K562 (cell line): ENCODE results near the gene AIFM1. TPM values are rescaled to one million over a fixed set of nuclear protein-coding genes. Genes with fewer than 3 reads are reported as not detected.

Source experiments
- CBX5 ChIP-seq: IDR thresholded peaks from 2 replicates; pipeline ENCODE4 v1.6.1; 2014; ENCODE audit warnings: low read depth, borderline replicate concordance
- CC2D1A ChIP-seq: fragments of 450-650 bp; IDR thresholded peaks from 2 replicates; pipeline ENCODE4 v1.6.1; 2017; ENCODE audit warnings: mild to moderate bottlenecking
- CTBP1 ChIP-seq: fragments of 450-650 bp; IDR thresholded peaks from 2 replicates; pipeline ENCODE4 v1.6.1; 2016; ENCODE audit warnings: borderline replicate concordance
- GABPB2 ChIP-seq: fragments of 250-450 bp; sonication (Bioruptor Pico); conservative IDR thresholded peaks from 2 replicates; pipeline ENCODE4 v1.5.1; 2021; ENCODE audit warnings: mild to moderate bottlenecking
- NEUROD1 ChIP-seq: fragments of 150-350 bp; IDR thresholded peaks from 2 replicates; pipeline ENCODE4 v1.6.1; 2014; ENCODE audit warnings: borderline replicate concordance, low read length, low read depth; ENCODE audit not compliant: partially characterized antibody
- RAD21 ChIP-seq, 2 experiments: fragments of 250-450 bp in 1 of 2; fragments of 450-650 bp in 1 of 2; sonication (Bioruptor Pico) in 1 of 2; formaldehyde crosslinking in 1 of 2; IDR thresholded peaks in 1 of 2; conservative IDR thresholded peaks in 1 of 2; 2 replicates each; pipeline versions ENCODE4 v1.4.0 to v1.8.0; 2020 to 2022; ENCODE audit warnings: mild to moderate bottlenecking in 2 of 2, moderate library complexity in 1 of 2
- SP1 ChIP-seq: sonication (generic); formaldehyde crosslinking; IDR thresholded peaks from 2 replicates; pipeline ENCODE4 v1.8.1; 2022; ENCODE audit warnings: mild to moderate bottlenecking, missing genetic modification reagents
- ZBTB1 ChIP-seq: sonication (generic); formaldehyde crosslinking; IDR thresholded peaks from 2 replicates; pipeline ENCODE4 v1.8.1; 2023; ENCODE audit warnings: missing genetic modification reagents, low read depth, mild to moderate bottlenecking, borderline replicate concordance
- ZNF263 ChIP-seq: sonication (generic); formaldehyde crosslinking; IDR thresholded peaks from 2 replicates; pipeline ENCODE4 v1.8.0; 2022; ENCODE audit warnings: mild to moderate bottlenecking, missing genetic modification reagents, borderline replicate concordance
- polyA plus RNA-seq, 8 experiments: library from polyadenylated mRNA; depleted of rRNA in 4 of 8; stranded (reverse) in 5 of 8; unstranded in 3 of 8; fragments of >200 nt; fragmentation: Nextera tagmentation in 2 of 8; fragmentation: Illumina TruSeq in 1 of 8; extraction: Ambion mirVana in 2 of 8; extraction: Trizol in 1 of 8; gene quantifications; 2 replicates each; pipeline versions ENCODE4 v1.2.1 to v1.2.3, GENCODE V29; 2011 to 2014; ENCODE audit warnings: inconsistent platforms in 1 of 8, missing spikeins in 1 of 8
- total RNA-seq, 7 experiments: library from RNA; depleted of rRNA in 6 of 7; stranded (reverse); fragments of >200 nt in 6 of 7; fragmentation: Illumina TruSeq in 2 of 7; extraction: Trizol in 2 of 7; gene quantifications; 2 replicates each; pipeline versions ENCODE4 v1.2.1 to v1.2.3, GENCODE V29; 2011 to 2021; ENCODE audit warnings: low replicate concordance in 1 of 7
- TF ChIP-seq, protein P1 (sequence below): fragments of 450-650 bp; formaldehyde crosslinking; IDR thresholded peaks from 2 replicates; pipeline ENCODE4 v1.4.0; 2020; ENCODE audit warnings: mild to moderate bottlenecking, moderate library complexity
- TF ChIP-seq, protein P2 (sequence below): IDR thresholded peaks from 2 replicates; pipeline ENCODE4 v1.6.1; 2011; ENCODE audit warnings: borderline replicate concordance, low read depth, mild to moderate bottlenecking, moderate library complexity, low read length; ENCODE audit not compliant: insufficient read depth, poor library complexity, severe bottlenecking
- TF ChIP-seq, protein P3 (sequence below), 3 experiments: IDR thresholded peaks in 2 of 3; conservative IDR thresholded peaks in 1 of 3; 2 replicates each; pipeline ENCODE4 v1.5.1; 2011 to 2012; ENCODE audit warnings: low read length in 3 of 3, mild to moderate bottlenecking in 3 of 3, control low read depth in 2 of 3, improper control_type of control experiment in 1 of 3, inconsistent platforms in 1 of 3, low read depth in 1 of 3, mixed read lengths in 1 of 3, moderate library complexity in 1 of 3; ENCODE audit not compliant: insufficient read depth in 2 of 3
- TF ChIP-seq, protein P4 (sequence below): sonication (generic); formaldehyde crosslinking; IDR thresholded peaks from 2 replicates; pipeline ENCODE4 v1.8.0; 2023; ENCODE audit warnings: missing genetic modification reagents, mild to moderate bottlenecking, borderline replicate concordance

The AIFM1 gene
- total and polyA plus RNA-seq, 9 of the 15 experiments (the other 6 are each of a cell fraction or from before 2014, with no cell fraction given): 51.0 to 117 (median 91.2) TPM

DNA sequence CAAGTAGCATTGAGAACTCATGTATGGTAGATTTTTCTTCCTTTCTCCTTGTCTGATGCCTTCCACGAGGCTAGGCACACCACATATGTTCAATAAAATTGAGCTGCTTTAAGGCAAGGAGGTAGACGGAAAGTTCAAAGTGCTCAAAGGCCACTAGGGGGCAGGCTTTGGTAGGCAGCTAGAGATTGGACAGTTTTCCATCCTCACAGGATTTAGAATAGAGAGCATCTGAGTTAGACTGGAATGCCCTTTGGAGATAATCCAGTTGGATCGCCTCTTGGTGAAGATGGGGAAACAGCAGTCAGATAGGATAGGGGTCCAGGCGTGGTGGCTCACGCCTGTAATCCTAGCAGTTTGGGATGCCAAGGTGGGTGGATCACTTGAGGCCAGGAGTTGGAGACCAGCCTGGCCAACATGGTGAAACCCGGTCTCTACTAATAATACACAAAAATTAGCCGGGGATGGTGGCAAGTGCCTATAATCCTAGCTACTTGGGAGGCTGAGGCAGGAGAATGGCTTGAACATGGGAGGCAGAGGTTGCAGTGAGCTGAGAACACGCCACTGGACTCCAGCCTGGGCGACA, 85.7 kb downstream of the AIFM1 start (continued):
- TF ChIP-seq, protein P1, sequence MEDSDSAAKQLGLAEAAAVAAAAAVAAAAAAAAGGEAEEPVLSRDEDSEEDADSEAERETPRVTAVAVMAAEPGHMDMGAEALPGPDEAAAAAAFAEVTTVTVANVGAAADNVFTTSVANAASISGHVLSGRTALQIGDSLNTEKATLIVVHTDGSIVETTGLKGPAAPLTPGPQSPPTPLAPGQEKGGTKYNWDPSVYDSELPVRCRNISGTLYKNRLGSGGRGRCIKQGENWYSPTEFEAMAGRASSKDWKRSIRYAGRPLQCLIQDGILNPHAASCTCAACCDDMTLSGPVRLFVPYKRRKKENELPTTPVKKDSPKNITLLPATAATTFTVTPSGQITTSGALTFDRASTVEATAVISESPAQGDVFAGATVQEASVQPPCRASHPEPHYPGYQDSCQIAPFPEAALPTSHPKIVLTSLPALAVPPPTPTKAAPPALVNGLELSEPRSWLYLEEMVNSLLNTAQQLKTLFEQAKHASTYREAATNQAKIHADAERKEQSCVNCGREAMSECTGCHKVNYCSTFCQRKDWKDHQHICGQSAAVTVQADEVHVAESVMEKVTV: 0 out of 2 replicates have a peak, but pooled peaks have one; percentile 32
- TF ChIP-seq CTBP1 (peak; percentile 30; the same call in 1 of the 2 replicates), ZBTB1 (CRISPR knock-in tag) (no peak), RAD21 (CRISPR knock-in tag; conservative IDR thresholded peaks at IDR 0.05 in 1 of 2, IDR thresholded peaks at IDR 0.05 in 1 of 2) (peak; percentile 71 to 85), CC2D1A (peak; percentile 65; the same call in 1 of the 2 replicates), GABPB2 (CRISPR knock-in tag) (no peak), SP1 (CRISPR knock-in tag) (0 out of 2 replicates have a peak, but pooled peaks have one; percentile 22), CBX5 (no peak), ZNF263 (CRISPR knock-in tag) (no peak), NEUROD1 (no peak)
- TF ChIP-seq, protein P2, sequence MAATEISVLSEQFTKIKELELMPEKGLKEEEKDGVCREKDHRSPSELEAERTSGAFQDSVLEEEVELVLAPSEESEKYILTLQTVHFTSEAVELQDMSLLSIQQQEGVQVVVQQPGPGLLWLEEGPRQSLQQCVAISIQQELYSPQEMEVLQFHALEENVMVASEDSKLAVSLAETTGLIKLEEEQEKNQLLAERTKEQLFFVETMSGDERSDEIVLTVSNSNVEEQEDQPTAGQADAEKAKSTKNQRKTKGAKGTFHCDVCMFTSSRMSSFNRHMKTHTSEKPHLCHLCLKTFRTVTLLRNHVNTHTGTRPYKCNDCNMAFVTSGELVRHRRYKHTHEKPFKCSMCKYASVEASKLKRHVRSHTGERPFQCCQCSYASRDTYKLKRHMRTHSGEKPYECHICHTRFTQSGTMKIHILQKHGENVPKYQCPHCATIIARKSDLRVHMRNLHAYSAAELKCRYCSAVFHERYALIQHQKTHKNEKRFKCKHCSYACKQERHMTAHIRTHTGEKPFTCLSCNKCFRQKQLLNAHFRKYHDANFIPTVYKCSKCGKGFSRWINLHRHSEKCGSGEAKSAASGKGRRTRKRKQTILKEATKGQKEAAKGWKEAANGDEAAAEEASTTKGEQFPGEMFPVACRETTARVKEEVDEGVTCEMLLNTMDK: peak; percentile 60
- TF ChIP-seq, protein P3, sequence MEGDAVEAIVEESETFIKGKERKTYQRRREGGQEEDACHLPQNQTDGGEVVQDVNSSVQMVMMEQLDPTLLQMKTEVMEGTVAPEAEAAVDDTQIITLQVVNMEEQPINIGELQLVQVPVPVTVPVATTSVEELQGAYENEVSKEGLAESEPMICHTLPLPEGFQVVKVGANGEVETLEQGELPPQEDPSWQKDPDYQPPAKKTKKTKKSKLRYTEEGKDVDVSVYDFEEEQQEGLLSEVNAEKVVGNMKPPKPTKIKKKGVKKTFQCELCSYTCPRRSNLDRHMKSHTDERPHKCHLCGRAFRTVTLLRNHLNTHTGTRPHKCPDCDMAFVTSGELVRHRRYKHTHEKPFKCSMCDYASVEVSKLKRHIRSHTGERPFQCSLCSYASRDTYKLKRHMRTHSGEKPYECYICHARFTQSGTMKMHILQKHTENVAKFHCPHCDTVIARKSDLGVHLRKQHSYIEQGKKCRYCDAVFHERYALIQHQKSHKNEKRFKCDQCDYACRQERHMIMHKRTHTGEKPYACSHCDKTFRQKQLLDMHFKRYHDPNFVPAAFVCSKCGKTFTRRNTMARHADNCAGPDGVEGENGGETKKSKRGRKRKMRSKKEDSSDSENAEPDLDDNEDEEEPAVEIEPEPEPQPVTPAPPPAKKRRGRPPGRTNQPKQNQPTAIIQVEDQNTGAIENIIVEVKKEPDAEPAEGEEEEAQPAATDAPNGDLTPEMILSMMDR (IDR thresholded peaks at IDR 0.05 in 2 of 3, conservative IDR thresholded peaks at IDR 0.05 in 1 of 3; ENCODE audit: insufficient read depth in 2 of 3, low read depth in 1 of 3, low read length in 3 of 3): peak; percentile 73 to 81 (median 76)
- TF ChIP-seq, protein P4, sequence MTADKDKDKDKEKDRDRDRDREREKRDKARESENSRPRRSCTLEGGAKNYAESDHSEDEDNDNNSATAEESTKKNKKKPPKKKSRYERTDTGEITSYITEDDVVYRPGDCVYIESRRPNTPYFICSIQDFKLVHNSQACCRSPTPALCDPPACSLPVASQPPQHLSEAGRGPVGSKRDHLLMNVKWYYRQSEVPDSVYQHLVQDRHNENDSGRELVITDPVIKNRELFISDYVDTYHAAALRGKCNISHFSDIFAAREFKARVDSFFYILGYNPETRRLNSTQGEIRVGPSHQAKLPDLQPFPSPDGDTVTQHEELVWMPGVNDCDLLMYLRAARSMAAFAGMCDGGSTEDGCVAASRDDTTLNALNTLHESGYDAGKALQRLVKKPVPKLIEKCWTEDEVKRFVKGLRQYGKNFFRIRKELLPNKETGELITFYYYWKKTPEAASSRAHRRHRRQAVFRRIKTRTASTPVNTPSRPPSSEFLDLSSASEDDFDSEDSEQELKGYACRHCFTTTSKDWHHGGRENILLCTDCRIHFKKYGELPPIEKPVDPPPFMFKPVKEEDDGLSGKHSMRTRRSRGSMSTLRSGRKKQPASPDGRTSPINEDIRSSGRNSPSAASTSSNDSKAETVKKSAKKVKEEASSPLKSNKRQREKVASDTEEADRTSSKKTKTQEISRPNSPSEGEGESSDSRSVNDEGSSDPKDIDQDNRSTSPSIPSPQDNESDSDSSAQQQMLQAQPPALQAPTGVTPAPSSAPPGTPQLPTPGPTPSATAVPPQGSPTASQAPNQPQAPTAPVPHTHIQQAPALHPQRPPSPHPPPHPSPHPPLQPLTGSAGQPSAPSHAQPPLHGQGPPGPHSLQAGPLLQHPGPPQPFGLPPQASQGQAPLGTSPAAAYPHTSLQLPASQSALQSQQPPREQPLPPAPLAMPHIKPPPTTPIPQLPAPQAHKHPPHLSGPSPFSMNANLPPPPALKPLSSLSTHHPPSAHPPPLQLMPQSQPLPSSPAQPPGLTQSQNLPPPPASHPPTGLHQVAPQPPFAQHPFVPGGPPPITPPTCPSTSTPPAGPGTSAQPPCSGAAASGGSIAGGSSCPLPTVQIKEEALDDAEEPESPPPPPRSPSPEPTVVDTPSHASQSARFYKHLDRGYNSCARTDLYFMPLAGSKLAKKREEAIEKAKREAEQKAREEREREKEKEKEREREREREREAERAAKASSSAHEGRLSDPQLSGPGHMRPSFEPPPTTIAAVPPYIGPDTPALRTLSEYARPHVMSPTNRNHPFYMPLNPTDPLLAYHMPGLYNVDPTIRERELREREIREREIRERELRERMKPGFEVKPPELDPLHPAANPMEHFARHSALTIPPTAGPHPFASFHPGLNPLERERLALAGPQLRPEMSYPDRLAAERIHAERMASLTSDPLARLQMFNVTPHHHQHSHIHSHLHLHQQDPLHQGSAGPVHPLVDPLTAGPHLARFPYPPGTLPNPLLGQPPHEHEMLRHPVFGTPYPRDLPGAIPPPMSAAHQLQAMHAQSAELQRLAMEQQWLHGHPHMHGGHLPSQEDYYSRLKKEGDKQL (CRISPR knock-in tag): no peak
